ENCODE measurements around the gene C11orf24. TPM values are rescaled to one million over a fixed set of nuclear protein-coding genes. Genes with fewer than 3 reads are reported as not detected.

C11orf24 gene
- polyA plus RNA-seq, 1 of the 3 experiments (the other 2 are of a cell fraction): 50.9 TPM

- no peak for TF ChIP-seq REST (IDR thresholded peaks at IDR 0.05; ENCODE audit: low read depth, low read length)
Observed at GRCh38 chr11:68293708-68294107, 21.9 kb upstream of the C11orf24 start (continued).

- H3K27me3 ChIP-seq (ENCODE audit: insufficient read depth): no peaks in the 10 kb centered on the region
- ChIA-PET POLR2A (no interaction called here), CTCF (interaction anchor here (1.2 to 6.5 kb wide), 3 partner anchors 9 to 80 kb away, joined by 4 to 42 read pairs (median 12); no protein-coding TSS in a partner anchor)
- TF ChIP-seq MAX (IDR thresholded peaks at IDR 0.05; ENCODE audit: low read depth): no peak
- TF ChIP-seq TAF1 (IDR thresholded peaks at IDR 0.05; ENCODE audit: borderline replicate concordance, low read depth, low read length): no peak
- no peak for TF ChIP-seq FOXM1 (IDR thresholded peaks at IDR 0.05; ENCODE audit: low read depth)
- TF ChIP-seq REST (IDR thresholded peaks at IDR 0.05; ENCODE audit: low read depth, low read length): no peak
- no peak for TF ChIP-seq EP300 (IDR thresholded peaks at IDR 0.05; ENCODE audit: borderline replicate concordance in 1 of 2, low read depth in 1 of 2, low read length in 1 of 2)
- H3K9me2 ChIP-seq: no peaks in the 10 kb centered on the region
- H3K27ac ChIP-seq (ENCODE audit: low read depth in 2 of 2, low read length in 1 of 2): no peak overlapping the region
- no peak overlapping the region for H3K4me2 ChIP-seq
- H3K9ac ChIP-seq: no peak overlapping the region
- no peaks in the 10 kb centered on the region for H3K79me2 ChIP-seq (ENCODE audit: insufficient read depth)
- H3K36me3 ChIP-seq (replicated peaks in 1 of 2; ENCODE audit: control insufficient read depth in 1 of 2, insufficient read depth in 2 of 2, low read length in 1 of 2): no peaks in the 10 kb centered on the region
- H2AFZ ChIP-seq (ENCODE audit: low read depth): no peak overlapping the region
- H3F3A ChIP-seq (replicated peaks; ENCODE audit: insufficient read depth): no peaks in the 10 kb centered on the region
- H4K20me1 ChIP-seq (ENCODE audit: insufficient read depth): no peaks in the 10 kb centered on the region
- H3K4me3 ChIP-seq (ENCODE audit: low read depth in 2 of 2, low read length in 1 of 2): no peak overlapping the region
- WGBS (ENCODE audit: low lambda C conversion rate): 63% methylated on average over 2 of the region's 2 CpGs
- 0 out of 2 replicates have a peak, but pooled peaks cover 6% of the 10 kb centered on the region for H3K9me3 ChIP-seq
- no peaks in the 10 kb centered on the region for H3K4me1 ChIP-seq (ENCODE audit: control insufficient read depth in 1 of 2, insufficient read depth in 2 of 2, low read depth in 1 of 2, low read length in 1 of 2)
- no peak for DNase-seq
Observed at GRCh38 chr11:68289456-68289855, 17.7 kb upstream of the C11orf24 start.

- CTCF ChIA-PET: interaction anchor here (3.2 to 6.5 kb wide), 2 partner anchors 11 to 30 kb away, joined by 12 to 42 read pairs; no protein-coding TSS in a partner anchor
- no peak for DNase-seq
- 70% methylated on average over 8 of the region's 8 CpGs for WGBS (ENCODE audit: low lambda C conversion rate)
- H3K36me3 ChIP-seq (replicated peaks in 1 of 2; ENCODE audit: control insufficient read depth in 1 of 2, insufficient read depth in 2 of 2, low read length in 1 of 2): no peaks in the 10 kb centered on the region
- no peaks in the 10 kb centered on the region for H3F3A ChIP-seq (replicated peaks; ENCODE audit: insufficient read depth)
- no peaks in the 10 kb centered on the region for H4K20me1 ChIP-seq (ENCODE audit: insufficient read depth)
- no peak overlapping the region for H3K4me2 ChIP-seq
- no peak overlapping the region for H3K9ac ChIP-seq
- H3K79me2 ChIP-seq (ENCODE audit: insufficient read depth): no peaks in the 10 kb centered on the region
- POLR2A ChIA-PET: no interaction called here
- H3K9me3 ChIP-seq: 0 out of 2 replicates have a peak, but pooled peaks cover 6% of the 10 kb centered on the region
- H3K27me3 ChIP-seq (ENCODE audit: insufficient read depth): no peaks in the 10 kb centered on the region
- H2AFZ ChIP-seq (ENCODE audit: low read depth): no peak overlapping the region
- no peak overlapping the region for H3K4me3 ChIP-seq (ENCODE audit: low read depth in 2 of 2, low read length in 1 of 2)
- no peaks in the 10 kb centered on the region for H3K9me2 ChIP-seq
- no peak overlapping the region for H3K27ac ChIP-seq (ENCODE audit: low read depth in 2 of 2, low read length in 1 of 2)
- H3K4me1 ChIP-seq (ENCODE audit: control insufficient read depth in 1 of 2, insufficient read depth in 2 of 2, low read depth in 1 of 2, low read length in 1 of 2): no peaks in the 10 kb centered on the region
- no peak for TF ChIP-seq FOSL2 (IDR thresholded peaks at IDR 0.05; ENCODE audit: borderline replicate concordance, low read depth)
- TF ChIP-seq REST (IDR thresholded peaks at IDR 0.05; ENCODE audit: low read depth, low read length): no peak
- no peak for TF ChIP-seq GATA2 (CRISPR knock-in tag; IDR thresholded peaks at IDR 0.05)
- TF ChIP-seq TAF1 (IDR thresholded peaks at IDR 0.05; ENCODE audit: borderline replicate concordance, low read depth, low read length): no peak
- TF ChIP-seq NRF1 (IDR thresholded peaks at IDR 0.05; ENCODE audit: low read depth, low read length): no peak
- TF ChIP-seq POLR2AphosphoS5 (IDR thresholded peaks at IDR 0.05; ENCODE audit: low read depth, low read length): no peak
- no peak for TF ChIP-seq RFX5 (IDR thresholded peaks at IDR 0.05; ENCODE audit: low read length)
- TF ChIP-seq MAX (IDR thresholded peaks at IDR 0.05; ENCODE audit: low read depth): no peak
- TF ChIP-seq ELF1 (IDR thresholded peaks at IDR 0.05): no peak
Observed at GRCh38 chr11:68287419-68287818, 15.6 kb upstream of the C11orf24 start.

Measured in SK-N-SH (cell line).